ENCODE measurements around the gene PLEKHJ1. TPM values are rescaled to one million over a fixed set of nuclear protein-coding genes. Genes with fewer than 3 reads are reported as not detected.

Gene PLEKHJ1
- total and polyA plus RNA-seq, 2 of the 8 experiments (the other 6 are each of a cell fraction or from before 2014, with no cell fraction given), result 135 to 187 TPM

GRCh38 chr19:2199861-2200623, 36.1 kb downstream of the PLEKHJ1 start:
- Histone ChIP-seq H3K9ac (replicated peaks in 1 of 4; ENCODE audit: extremely low read depth in 1 of 4, low read depth in 3 of 4, low read length in 3 of 4) (no peak overlapping the region), H2AK5ac (ENCODE audit: low read depth, low read length) (peak overlapping the region; percentile 96; the same call in 1 of the 2 replicates), H2BK5ac (ENCODE audit: low read depth, low read length) (peak overlapping the region; percentile 66; the same call in 1 of the 2 replicates), H4K20me1 (replicated peaks in 1 of 2; ENCODE audit: control insufficient read depth in 1 of 2, insufficient read depth in 2 of 2, low read length in 2 of 2) (peaks cover 10 to 28% of the 10 kb centered on the region in 2 experiments), H3K36me3 (ENCODE audit: control insufficient read depth in 2 of 4, insufficient read depth in 4 of 4, low read length in 3 of 4) (peaks cover 0 to 15% (median 0%) of the 10 kb centered on the region in 4 experiments; a peak in 3 of 8 replicates), H3K4me3 (ENCODE audit: extremely low read depth in 1 of 4, insufficient read depth in 2 of 4, low read depth in 3 of 4, low read length in 4 of 4) (no peak overlapping the region), H2BK120ac (replicated peaks; ENCODE audit: low read depth, low read length) (no peak overlapping the region), H2AFZ (ENCODE audit: low read length) (no peak overlapping the region), H3K27me3 (replicated peaks in 1 of 4; ENCODE audit: control insufficient read depth in 3 of 4, extremely low read depth in 1 of 4, insufficient read depth in 3 of 4, low read length in 3 of 4) (no peaks in the 10 kb centered on the region), H3K14ac (ENCODE audit: insufficient read length) (no peak overlapping the region), H4K5ac (ENCODE audit: insufficient read length, low read depth, low read length) (no peak overlapping the region), H2BK20ac (ENCODE audit: low read length) (no peak overlapping the region), H3K4ac (replicated peaks; ENCODE audit: insufficient read length, low read depth, low read length) (no peak overlapping the region), H3K18ac (ENCODE audit: extremely low read depth, low read length) (no peak overlapping the region), H4K8ac (ENCODE audit: extremely low read depth, insufficient read depth, low read length) (peak overlapping the region; percentile 28; the same call in 1 of the 2 replicates), H3K79me1 (ENCODE audit: low read depth, low read length) (peaks cover 16% of the 10 kb centered on the region; the same call in 1 of the 2 replicates), H3K4me1 (replicated peaks in 1 of 4; ENCODE audit: control insufficient read depth in 3 of 4, insufficient read depth in 4 of 4, low read length in 3 of 4) (no peaks in the 10 kb centered on the region), H2BK12ac (ENCODE audit: low read depth, low read length) (0 out of 2 replicates have a peak overlapping the region, but pooled peaks have one; percentile 60), H3K56ac (replicated peaks; ENCODE audit: insufficient read length, low read depth, low read length) (no peak overlapping the region), H3K23ac (ENCODE audit: insufficient read length) (no peak overlapping the region), H3K9me3 (ENCODE audit: insufficient read depth in 2 of 2, low read depth in 1 of 2, low read length in 1 of 2) (peaks cover 4% of the 10 kb centered on the region in 2 experiments; a peak in 2 of 4 replicates), H3K23me2 (ENCODE audit: low read depth, low read length) (no peaks in the 10 kb centered on the region), H2BK15ac (ENCODE audit: low read length) (no peak overlapping the region), H3K4me2 (ENCODE audit: insufficient read depth in 1 of 2, low read depth in 2 of 2, low read length in 2 of 2) (no peak overlapping the region), H3K79me2 (ENCODE audit: control insufficient read depth in 1 of 2, insufficient read depth in 2 of 2, low read length in 2 of 2) (peaks cover 0 to 24% of the 10 kb centered on the region in 2 experiments; a peak in 2 of 4 replicates), H3K27ac (ENCODE audit: low read depth, low read length) (no peak overlapping the region; the same call in 1 of the 2 replicates), H4K91ac (replicated peaks; ENCODE audit: insufficient read length, low read length) (no peak overlapping the region)
- WGBS, 2 experiments (ENCODE audit: extremely low coverage in 1 of 2, insufficient coverage in 1 of 2, insufficient read length in 1 of 2, insufficient replicate concordance in 2 of 2, low coverage in 1 of 2, low lambda C conversion rate in 2 of 2, missing lambda C conversion rate in 1 of 2), result 97% methylated on average over 26 of the region's 37 CpGs; no CpG with 5 or more reads in 1 of the 2 experiments
- CTCF ChIA-PET (ENCODE audit: partially characterized antibody), result interaction anchor here (0.6 to 5.1 kb wide), 29 partner anchors 9 to 270 kb away, joined by 3 to 50 read pairs (median 5); partner anchors contain the start of gene AP3D1
- POLR2A ChIA-PET (ENCODE audit: partially characterized antibody), result interaction anchor here (0.6 to 1.4 kb wide), 8 partner anchors 15 to 549 kb away, joined by 3 to 5 read pairs (median 4); partner anchors contain the start of gene PLEKHJ1
- no peak for TF ChIP-seq SUZ12 (IDR thresholded peaks at IDR 0.05; ENCODE audit: low read length)
- no peak for TF ChIP-seq SIX5 (IDR thresholded peaks at IDR 0.05; ENCODE audit: low read depth, low read length)
- no peak for TF ChIP-seq TAF1 (IDR thresholded peaks at IDR 0.05; ENCODE audit: low read depth, low read length)
- TF ChIP-seq EZH2 (IDR thresholded peaks at IDR 0.05; ENCODE audit: low read depth, low read length, severe bottlenecking), result no peak
- no peak for TF ChIP-seq MAFK (IDR thresholded peaks at IDR 0.05; ENCODE audit: low read depth, low read length)
- no peak for TF ChIP-seq BRCA1 (IDR thresholded peaks at IDR 0.05; ENCODE audit: low read depth, low read length)
- TF ChIP-seq JUND (IDR thresholded peaks at IDR 0.05; ENCODE audit: low read length), result no peak
- no peak for TF ChIP-seq NRF1 (IDR thresholded peaks at IDR 0.05; ENCODE audit: low read depth, low read length)
- TF ChIP-seq EGR1 (IDR thresholded peaks at IDR 0.05; ENCODE audit: borderline replicate concordance, low read depth, low read length), result no peak
- no peak for TF ChIP-seq RAD21 (IDR thresholded peaks at IDR 0.05 in 1 of 2, conservative IDR thresholded peaks at IDR 0.05 in 1 of 2; ENCODE audit: low read depth in 2 of 2, low read length in 2 of 2)
- no peak for TF ChIP-seq MAX (IDR thresholded peaks at IDR 0.05)
- FAIRE-seq (no peak), DNase-seq (ENCODE audit: low read depth in 1 of 2, low spot score in 2 of 2) (no peak)
